ENCODE data around the gene DLG5.

- no peak for TF ChIP-seq CTCF (IDR thresholded peaks at IDR 0.05)
- TF ChIP-seq POLR2AphosphoS5 (IDR thresholded peaks at IDR 0.05) = no peak
- no peak for TF ChIP-seq POLR2A (IDR thresholded peaks at IDR 0.05)
- TF ChIP-seq EP300 (IDR thresholded peaks at IDR 0.05) = no peak
Measured at GRCh38 chr10:77781451-77782327, 144.9 kb downstream of the DLG5 start.

All from suprapubic skin (tissue), 4 donors.